Embryonic facial prominence (tissue), 1 donor: ENCODE measurements around the gene TP63.
"Not testable (repeated sequence)": the region's sequence is repeated elsewhere in the genome, so short reads cannot be mapped to it uniquely, and the experiment has no call there.

Source experiments
- DNase-seq: peaks from one replicate; pipeline ENCODE4 v3.0.0-alpha.2; 2016; ENCODE audit errors: extremely low spot score

The TP63 gene

DNA sequence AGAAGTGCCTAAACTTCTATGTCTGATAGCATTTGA lies at the start of gene TP63:
TP63 (plus strand) TSS at position 17 of the 36 bp plus-strand sequence. CDS start 127 bp downstream, outside the sequence.
- DNase-seq, result no peak

DNA sequence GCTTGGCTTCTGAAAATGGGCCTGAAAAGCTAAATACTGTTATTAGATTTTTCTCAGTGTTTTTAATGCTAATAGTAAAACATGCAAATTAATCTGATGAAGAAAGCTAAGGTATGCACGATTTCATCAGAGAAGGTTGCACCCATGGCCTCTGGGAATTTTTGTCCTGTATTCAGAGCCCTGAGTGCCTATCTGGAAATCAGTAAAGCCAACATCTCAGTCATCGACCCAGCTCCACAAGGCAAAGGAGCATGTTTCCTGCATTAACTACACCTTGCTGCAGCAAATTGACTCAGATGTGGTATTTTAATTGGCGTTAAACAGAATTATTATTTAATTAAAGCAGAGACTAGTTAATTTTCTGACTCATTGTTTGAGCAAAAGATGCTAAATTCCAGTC lies 49.0 kb upstream of the TP63 start:
- DNase-seq, result no peak

- no peak for DNase-seq
Measured at GRCh38 chr3:189584645-189585044, 46.5 kb upstream of the TP63 start.

- DNase-seq, result no peak
Measured at GRCh38 chr3:189586941-189587663, 44.1 kb upstream of the TP63 start.

DNA sequence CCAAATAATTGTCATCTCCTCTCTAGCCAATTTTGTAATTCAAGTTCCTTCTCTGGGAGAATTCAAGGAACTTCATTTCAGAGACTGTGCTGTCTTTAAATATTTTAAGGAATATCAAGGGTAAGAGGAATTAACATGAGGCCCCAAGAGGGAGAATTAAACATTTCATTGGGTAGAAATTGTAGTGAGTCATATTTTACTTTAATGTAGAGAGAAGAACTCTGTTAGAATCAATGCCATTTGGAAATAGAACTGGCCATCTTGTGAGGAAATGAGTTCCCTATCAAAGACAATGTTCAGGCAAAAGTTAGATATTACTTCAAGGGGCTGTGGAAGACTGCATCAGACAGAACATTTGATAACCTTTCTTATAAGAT lies 43.5 kb upstream of the TP63 start:
- DNase-seq, result no peak

- DNase-seq, result no peak
Measured at GRCh38 chr3:189588070-189588469, 43.1 kb upstream of the TP63 start.

- DNase-seq, result no peak
Measured at GRCh38 chr3:189588475-189589178, 42.6 kb upstream of the TP63 start.

DNA sequence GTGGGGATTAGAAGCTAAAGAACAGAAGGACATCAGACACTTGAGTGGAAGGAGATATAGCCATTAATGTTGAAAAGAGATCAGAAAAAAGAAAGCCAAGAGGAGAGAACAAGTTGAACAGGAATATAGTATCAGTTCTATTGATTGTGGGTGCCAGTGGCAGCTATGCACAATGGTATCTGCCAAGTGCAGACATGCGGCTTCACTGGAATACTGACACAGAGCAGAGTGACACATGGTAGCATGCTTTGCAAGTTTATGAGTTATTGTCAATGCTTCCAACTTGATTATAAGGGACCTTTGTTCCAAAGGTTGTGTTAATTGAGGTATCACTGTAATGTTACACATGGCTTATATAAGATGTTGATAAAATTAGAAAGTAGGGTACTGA lies 42.0 kb upstream of the TP63 start:
- no peak for DNase-seq

- DNase-seq, result no peak
Measured at GRCh38 chr3:189590223-189590622, 41.0 kb upstream of the TP63 start.

DNA sequence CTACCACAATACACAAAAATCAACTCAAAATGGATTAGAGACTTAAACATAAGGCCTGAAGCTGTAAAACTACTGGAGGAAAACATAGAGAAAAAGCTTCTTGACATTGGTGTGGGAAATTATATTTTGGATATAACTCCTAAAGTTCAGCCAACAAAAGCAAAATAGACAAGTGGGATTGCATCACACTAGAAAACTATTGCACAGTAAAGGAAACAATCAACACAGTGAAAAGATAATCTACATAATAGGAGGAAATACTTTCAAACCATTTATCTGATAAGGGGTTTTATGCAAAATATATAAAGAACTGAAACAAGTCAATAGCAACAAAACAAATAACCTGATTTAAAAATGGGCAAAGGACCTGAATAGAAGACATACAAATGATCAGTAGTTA lies 37.6 kb upstream of the TP63 start:
- DNase-seq, result no peak

DNA sequence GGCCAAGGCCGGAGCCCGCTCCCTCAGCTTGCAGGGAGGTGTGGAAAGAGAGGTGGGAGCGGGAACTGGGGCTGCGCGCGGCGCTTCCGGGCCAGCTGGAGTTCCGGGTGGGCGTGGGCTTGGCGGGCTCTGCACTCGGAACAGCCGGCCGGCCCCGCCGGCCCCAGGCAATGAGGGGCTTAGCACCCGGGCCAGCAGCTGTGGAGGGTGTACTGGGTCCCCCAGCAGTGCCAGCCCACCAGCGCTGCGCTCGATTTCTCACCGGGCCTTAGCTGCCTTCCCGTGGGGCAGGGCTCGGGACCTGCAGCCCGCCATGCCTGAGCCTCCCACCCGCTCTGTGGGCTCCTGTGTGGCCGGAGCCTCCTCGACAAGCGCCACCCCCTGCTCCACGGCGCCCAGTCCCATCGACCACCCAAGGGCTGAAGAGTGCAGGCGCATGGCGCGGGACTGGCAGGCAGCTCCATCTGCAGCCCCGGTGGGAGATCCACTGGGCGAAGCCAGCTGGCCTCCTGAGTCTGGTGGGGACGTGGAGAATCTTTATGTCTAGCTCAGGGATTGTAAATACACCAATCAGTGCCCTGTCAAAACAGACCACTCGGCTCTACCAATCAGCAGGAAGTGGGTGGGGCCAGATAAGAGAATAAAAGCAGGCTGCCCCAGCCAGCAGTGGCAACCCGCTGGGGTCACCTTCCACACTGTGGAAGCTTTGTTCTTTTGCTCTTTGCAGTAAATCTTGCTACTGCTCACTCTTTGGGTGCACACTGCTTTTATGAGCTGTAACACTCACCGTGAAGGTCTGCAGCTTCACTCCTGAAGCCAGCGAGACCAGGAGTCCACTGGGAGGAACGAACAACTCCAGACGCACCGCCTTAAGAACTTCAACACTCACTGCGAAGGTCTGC lies 34.9 kb upstream of the TP63 start:
- not testable (repeated sequence) for DNase-seq

DNA sequence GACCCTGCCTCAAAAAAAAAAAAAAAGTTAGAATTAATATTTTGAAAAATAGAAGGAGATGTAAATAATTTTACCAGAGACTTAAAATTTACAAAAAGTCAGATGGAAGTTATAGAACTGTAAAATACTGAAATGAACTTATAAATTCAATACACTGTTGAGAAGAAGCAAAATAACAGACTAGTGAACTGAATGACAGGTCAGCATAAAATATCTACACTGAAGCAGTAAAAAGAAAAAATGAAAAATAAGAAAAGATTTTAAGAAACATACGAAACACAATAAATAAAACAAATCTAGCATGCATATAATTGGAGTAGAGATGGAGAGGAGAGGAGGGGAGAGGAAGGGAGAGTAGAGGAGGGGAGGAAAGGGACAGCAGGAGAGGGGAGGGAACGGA lies 33.3 kb upstream of the TP63 start:
- DNase-seq, result no peak

DNA sequence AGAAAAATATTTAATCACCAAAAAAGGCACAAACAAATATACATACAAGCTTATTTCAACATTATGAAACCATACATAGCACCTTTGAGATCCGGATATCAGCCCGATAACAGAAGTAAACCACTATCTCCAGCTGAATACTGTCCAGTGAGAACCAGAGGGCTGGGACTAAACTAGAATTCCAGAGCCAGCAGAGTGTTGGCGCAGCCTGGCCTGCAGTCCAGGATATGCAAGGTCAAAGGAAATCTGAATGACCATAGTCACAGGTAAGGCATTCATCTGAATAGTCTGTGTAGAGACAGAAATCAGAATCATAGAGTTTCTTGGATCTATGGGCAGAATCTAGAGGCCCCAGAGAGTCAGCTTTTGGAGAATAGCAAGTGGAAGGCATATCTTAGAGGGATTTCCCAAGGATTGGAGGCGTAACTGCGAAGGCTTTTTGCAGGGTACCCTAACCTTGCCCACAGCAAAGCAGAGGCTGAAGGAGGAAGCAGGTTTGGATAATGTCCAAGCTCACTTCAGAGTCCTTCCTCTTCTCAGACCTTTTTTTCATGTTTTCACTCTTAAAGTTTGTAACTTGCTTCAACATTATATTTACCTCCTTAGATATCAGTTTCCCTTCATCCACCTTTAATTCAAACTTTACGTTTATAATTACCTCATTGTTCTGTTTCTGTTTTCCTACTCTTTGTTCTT lies 32.5 kb upstream of the TP63 start:
- DNase-seq, result no peak

DNA sequence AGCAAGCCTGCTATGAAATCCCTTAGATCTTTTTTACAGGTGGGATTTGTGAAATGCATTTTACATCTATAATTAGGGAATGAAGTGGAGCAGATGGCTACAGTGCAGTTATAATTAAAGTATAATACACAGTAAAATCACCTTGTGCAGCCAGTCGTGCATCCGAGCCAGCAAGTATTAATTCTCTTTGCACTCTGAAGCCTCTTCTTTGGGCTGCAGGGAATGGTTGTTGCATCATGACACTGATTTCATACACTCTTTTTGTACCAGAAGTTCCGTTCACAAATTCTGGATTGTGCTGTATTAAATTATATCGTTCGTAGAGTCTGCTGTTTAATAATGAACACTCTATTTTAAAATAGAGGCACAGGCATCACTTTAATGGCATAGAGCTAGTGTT lies 28.7 kb upstream of the TP63 start:
- DNase-seq, result no peak

GRCh38 chr3:189605717-189606116 lies 25.5 kb upstream of the TP63 start:
- no peak for DNase-seq

GRCh38 chr3:189606774-189607173 lies 24.4 kb upstream of the TP63 start:
- no peak for DNase-seq

DNA sequence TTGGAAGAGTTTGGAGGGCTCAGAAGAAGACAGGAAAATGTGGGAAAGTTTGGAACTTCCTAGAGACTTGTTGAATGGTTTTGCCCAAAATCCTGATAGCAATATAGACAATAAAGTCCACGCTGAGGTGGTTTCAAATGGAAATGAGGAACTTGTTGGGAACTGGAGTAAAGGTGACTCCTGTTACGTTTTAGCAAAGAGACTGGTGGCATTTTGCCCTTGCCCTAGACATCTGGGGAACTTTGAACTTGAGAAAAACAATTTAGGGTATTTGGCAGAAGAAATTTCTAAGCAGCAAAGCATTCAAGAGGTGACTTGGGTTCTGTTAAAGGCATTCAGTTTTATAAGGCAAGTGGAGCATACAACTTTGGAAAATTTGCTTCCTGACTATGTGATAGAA lies 18.5 kb upstream of the TP63 start:
- not testable (repeated sequence) for DNase-seq

- no peak for DNase-seq
Measured at GRCh38 chr3:189613122-189613521, 18.1 kb upstream of the TP63 start.

DNA sequence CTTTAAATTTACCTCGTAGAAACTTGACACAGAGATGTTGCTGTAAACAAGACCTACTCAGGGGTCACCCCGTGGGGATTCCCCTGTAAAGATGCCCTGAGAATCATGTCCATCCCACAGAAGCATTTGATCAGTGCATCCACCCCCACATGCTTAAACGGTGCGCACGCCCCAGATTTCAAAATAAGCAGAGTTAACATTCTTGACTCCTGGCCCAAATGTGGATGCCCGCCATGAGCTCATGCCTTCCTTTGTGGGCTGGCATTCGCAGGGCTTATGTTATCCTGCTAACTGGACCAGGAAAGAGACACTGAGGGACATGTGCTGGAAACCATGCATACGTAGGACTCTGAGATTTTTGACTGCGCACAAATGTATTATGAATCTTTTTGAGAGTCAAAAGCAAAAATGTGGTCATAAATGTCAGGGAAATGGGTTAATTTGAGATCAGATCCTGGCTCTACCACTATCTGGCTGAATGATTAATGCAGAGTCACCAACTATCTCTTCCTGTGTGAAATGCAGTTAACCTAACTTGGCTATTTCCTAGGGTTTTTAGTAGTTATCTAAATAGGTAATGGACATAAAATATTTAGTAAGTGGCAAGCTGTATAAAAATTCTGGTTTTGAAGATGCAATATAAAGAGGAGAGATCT lies 9.1 kb upstream of the TP63 start:
- DNase-seq, result no peak

- no peak for DNase-seq
Measured at GRCh38 chr3:189622629-189623028, 8.6 kb upstream of the TP63 start.

GRCh38 chr3:189624130-189624529 lies 7.1 kb upstream of the TP63 start:
- no peak for DNase-seq

- no peak for DNase-seq
Measured at GRCh38 chr3:189625071-189625470, 6.1 kb upstream of the TP63 start.
